ENCODE data around the gene TMEM50B.
"Not testable (repeated sequence)": the region's sequence is repeated elsewhere in the genome, so short reads cannot be mapped to it uniquely, and the experiment has no call there.

TMEM50B gene

DNA sequence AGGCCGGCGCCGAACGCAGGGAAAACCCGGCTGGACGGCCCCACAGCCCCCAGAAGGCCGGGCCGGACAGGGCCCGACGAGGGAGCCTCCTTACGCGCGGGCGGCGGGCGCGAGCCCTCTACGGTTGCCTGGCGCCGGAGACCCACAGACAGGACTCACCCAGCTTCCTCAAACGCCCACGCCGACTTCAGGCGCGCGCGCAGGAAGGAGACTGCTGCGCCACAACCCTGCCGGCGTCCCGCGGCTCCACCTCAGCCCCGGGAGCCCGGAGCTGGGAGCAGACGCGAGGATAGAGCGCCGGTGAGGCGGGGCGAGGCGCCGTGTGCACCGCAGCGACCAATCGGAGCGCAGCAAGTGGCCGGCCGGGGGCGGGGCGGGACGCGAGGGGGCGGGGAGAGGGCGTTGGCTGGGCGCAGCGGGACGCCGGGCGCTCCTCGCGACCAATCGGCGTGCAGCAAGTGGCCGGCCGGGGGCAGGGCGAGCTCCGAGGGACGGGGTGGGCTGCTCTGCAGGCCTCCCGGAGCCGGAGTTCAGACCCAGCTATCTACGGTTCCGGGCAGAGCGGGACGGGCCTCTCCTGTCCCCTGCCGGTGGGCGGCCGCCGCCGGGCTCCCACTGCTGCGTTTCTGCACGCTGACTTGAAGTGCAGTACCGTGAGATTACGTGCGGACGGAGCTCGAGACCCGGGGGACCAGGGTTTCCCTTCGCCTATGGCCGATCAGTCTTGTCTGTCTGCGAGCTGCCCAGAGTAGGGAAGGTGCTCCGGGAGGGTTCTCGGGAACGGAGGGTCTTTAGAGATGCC, at the start of gene TMEM50B:
TSS of gene TMEM50B (minus strand) at position 296 of the 802 bp plus-strand sequence. CDS start 11,089 bp downstream, outside the sequence.
- peak; percentile 84 to 97 for DNase-seq

DNA sequence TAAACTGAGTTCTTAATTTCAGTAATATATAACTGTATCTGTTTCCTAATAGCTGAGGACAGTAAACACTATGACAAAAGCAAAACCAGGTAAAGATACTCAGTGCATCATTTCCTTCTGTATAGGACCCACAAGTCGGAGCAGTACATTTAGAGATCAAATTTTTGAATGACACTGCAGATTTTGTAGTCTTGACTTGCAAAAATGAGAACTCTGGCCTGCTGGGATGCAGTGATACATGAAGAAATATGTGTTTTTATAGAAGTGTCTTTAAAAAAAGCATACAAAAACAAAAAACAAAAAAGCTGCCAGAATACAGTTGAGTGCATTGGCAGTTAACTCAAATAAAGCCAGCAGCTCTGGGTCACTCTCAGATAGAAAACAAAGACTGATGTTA, 43.2 kb upstream of the TMEM50B start:
- DNase-seq: no peak

DNA sequence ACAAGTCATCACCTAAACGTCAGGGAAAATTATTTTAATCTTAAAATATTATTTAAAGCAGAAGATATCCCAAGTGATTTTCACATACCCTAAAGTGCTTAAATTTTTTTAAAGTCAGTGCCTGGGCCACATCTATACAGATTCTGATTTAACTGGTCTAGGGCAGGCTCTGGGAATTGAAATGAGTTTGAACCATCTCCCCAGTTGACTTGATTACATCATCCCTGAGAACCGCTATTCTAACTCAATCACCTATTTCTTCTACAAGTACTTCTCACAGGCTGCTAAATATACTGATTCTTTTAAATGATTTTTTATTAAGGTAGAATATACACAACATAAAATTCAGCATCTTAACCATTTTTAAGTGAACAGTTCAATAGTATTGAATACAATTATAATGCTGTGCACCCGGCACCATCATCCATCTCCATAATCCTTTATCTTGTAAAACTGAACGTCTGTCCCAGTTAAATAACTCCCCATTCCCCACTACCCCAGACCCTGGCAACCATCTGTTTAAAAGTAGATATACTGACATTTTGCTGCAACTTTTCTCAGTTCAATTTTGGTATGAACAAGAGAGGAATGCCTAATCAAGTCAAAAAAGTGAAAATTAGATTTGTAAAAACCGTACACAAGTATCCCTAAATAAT, 42.7 kb upstream of the TMEM50B start:
- DNase-seq: no peak

DNA sequence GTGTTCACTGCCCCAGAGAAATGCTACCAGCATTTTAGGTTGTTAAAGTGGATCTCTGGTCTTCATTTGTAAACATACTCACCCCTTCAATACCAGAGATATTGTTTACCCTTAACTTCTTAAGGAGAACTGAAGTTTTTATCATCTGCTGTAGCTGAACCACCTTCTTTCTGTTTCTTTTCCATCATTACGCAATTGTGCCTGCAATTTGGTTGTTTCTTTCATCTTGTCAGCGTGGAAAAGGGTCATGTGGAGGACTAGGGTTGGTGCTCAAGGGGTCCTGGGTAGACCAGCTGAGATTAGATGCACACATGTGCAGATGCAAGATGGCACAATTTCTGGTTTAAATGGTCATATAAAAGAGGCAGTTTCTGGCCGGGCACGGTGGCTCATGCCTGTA, 39.1 kb upstream of the TMEM50B start:
- no peak for DNase-seq

DNA sequence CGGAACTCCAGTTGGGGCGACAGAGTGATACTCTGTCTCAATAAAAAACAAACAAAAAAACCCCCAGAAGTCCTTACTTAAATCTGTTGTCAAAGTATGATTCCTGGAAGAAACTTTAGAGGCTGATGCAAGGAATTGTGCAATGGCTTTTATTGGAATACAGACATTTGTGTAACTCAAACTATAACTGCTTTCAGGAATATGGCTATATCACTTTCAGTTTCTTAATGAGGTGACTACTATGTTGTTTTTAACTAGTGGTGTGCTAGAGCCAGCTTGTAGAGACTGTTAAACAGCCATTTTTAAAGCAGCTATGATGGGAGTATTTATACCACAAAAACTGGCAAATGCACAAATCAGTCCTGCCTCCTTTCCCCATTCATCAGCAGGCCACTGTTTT, 34.5 kb upstream of the TMEM50B start:
- DNase-seq: no peak

DNA sequence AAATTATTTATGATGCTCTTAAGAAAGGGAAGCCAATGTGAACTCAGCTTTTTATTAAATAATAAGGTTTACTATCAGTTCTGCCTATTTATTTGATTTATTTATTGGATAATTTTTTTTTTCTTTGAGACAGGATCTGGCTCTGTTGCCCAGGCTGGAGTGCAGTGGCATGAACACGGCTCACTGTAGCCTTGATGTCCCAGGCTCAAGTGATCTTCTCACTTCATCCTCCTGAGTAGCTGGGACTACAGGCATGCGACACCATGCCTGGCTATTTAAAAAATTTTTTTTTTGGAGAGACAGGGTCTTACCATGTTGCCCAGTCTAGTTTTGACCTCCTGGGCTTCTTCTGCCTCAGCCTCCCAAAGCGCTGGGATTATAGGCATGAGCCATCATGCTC, 32.7 kb upstream of the TMEM50B start:
- DNase-seq: no peak

DNA sequence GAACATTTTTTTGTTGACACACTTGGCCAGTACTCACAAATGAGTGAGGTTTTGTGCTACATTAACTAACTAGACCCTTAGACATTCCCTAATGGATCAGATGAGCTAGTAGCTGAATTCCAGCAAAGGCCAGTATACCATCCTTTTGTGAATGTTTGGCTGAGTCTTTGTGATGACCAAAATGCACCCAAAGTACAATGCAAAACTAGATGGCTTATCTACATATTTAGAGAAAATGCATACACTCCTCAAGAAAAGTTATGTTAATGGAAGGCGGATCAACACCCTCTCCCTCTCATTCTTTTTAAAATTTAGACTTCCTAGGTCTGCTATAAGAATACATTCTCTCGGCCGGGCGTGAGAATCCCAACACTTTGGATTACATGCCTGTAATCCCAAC, 31.9 kb upstream of the TMEM50B start:
- DNase-seq: no peak

DNA sequence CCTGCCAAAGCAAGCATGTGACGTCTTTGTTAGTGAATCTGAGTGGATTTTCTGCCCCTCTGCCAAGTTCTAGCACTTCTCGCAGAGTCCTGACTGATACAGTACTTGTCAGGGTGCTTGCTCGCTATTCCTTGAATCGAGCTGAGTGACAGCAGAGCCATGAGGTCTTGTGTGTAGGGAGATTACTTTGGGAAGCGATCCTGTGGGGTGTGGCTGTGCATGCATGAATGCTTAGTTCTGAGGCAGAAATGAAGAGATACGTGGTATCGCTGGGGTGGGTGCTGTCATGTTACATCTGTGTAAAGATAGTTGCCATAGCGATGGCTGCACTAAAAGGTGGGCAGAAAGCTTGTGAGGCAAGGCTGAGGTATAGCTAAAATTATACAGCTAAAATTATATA, 31.1 kb upstream of the TMEM50B start:
- no peak for DNase-seq

DNA sequence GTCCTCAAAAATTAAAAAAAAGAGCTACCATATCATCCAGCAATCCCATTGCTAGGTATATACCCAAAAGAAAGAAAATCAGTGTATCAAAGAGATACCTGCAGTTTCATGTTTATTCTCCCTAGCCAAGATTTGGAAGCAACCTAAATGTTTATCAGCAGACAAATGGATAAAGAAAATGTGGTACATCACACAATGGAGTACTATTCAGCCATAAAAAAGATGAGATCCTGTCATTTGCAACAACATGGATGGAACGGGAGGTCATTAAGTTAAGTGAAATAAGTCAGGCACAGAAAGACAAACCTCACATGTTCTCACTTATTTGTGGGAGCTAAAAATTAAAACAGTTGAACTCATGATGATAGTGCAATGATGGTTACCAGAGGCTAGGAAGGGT, 27.2 kb upstream of the TMEM50B start:
- not testable (repeated sequence) for DNase-seq

DNA sequence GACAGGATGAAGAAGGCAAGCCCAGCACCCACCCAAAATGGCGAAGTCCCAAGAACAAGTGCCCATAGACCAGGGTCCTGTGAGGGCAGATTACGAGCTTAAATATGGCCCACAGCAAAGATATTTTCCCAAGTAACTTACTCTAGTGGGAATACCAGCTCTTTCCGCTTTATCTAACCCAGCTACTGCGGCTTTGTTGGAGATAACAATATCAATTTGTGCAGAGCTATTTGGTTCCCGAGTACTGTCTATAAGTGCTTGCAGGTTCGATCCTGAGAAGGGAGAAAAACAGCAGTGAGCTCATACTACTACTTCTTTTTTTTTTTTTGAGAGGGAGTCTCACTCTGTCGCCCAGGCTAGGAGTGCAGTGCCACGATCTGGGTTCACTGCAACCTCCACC, 26.1 kb upstream of the TMEM50B start:
- no peak for DNase-seq

DNA sequence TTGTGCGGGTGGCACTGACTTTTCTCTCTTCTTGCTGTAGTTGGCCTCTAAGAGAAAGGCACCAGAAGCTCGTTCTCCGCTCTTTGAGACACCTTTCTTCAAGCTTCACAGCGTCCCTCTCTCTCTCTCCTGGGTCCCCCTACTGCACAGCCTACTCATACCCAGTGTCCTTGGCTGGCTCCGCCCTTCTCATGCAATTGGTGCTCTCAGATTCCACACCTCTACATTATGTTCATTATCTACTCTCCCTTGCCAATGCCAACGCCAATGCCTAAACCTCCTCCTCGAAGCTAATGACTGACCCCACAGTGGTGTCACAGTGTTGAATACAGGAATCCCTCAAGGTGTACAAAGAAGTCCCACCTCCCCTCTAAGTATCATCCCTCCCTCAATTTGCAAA, 16.6 kb upstream of the TMEM50B start:
- DNase-seq: no peak

DNA sequence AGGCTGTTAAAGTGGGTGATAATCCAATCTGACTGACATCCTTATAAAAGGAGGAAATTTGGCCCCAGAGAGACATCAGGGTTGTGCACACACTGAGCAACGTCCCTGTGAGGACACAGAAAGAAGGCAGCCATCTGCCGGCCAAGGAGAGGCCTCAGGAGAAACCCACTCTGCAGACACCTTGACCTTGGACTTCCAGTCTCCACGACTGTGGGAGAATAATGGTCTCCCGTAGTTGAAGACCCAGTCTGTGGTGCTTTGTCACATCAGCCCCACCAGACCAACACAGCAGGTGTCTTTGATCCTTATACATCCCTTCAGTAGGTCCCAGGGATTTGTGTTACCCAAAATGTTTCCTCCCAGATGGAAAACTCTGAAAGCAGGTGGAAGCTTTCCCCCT, 16.0 kb upstream of the TMEM50B start:
- DNase-seq: no peak

DNA sequence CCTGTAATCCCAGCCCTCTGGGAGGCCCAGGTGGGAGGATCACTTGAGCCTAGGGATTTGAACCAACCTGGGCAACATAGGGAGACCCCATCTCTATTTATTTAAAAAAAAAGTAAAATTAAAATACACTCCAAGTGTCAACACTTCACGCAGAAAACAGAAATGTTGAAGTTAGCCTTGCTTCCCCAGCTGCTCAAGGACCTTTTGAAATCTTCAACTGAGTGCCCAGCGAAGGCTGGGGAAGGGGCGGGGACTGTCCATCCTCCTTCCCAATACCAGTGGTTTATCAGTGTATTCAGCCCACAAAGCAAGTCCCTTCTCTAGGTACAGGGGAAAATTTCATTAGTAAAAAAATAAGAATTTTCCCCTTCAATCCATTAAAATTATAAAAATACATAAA, 14.0 kb upstream of the TMEM50B start:
- DNase-seq: no peak

DNA sequence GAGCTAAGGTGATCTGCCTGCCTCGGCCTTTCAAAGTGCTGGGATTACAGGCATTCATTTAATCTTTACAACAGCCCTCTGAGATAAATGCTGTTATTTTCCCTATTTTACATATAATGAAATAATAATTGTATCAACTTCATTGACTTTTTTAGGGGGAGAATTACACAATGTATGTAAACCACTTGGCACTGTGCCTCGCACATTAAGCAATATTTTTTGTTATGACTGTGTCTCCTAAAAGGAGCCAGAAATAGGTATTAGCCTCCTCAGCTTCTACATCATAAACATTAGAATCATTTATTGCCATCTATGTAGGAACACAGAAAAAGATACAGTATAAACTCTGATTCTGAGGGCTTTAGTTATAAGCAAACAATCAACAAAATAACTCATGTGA, 12.8 kb upstream of the TMEM50B start:
- DNase-seq: no peak

DNA sequence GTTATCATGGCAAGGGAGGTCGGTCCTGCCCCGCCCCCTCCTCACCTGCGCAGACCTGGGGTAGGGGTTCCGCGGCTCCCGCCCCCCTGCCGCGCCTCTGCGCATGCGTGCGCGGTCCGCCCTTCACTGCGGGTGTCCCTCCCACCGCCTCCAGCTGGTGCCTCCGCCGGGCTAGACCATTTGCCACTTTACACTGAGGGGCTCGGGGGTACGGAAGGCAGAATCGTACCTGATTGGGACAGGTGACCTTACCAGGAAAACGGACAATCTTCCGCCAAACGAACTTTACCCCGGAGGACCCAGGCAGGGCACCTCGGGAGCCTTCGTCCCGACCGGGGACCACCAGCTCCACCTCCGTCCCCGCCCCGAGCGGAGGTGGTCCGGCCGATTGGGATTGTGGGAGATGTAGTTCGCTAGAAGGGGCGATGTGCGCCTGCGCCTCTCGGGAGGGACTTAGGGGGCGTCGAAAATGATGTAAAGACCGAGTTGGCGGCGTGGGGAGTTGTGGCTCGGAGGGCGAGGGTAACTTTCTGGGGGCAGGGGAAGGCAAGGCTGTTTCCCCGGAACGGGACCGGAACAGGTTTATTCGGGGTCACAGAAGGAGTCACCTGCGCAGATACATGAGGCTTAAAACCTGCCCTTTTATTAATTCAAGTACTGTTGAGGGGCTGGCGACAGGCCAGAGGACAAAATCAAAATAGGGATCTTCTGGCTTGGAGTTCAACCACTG, 11.8 kb upstream of the TMEM50B start, which contains the start of gene DNAJC28:
TSS of gene DNAJC28 (minus strand) at position 344 of the 730 bp plus-strand sequence. CDS start 2,323 bp downstream, outside the sequence.
- DNase-seq: peak; percentile 96 to 98

DNA sequence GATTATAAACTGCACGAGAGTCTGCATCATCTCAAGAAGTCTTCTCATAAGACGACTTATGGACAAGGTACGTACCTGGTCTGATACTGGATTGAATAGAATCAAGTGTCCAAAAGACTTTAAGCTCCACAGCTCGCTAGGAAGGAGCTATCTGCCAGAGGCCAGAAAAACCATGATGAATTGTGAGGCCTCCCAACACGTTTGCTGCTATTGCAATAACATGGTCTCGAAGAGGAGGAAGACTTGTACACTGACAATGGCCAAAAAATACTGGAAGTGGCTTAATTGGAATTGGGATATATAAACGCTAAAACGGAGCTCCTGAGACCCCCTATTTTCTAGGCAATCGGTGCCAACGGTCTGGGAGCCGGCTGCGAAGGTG, 11.2 kb upstream of the TMEM50B start:
- DNase-seq: no peak

DNA sequence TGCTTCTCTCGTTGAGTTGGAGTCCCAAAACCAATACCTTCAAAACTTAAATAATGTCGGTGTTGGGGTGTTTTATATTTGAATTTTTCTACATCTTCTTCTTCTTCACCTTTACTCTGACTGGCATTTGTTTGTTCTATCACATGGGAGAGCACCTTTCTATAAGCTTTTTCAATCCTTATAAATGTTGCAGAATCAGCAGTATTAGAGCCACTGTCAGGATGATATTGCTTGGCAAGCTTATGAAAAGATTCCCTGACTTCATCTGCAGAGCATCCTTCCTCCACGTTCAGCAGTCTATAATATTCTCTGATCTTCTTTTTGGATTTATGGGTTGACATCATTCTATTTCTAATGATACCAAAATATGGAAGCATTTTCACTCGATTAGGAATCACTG, 9.2 kb upstream of the TMEM50B start:
- DNase-seq: no peak

DNA sequence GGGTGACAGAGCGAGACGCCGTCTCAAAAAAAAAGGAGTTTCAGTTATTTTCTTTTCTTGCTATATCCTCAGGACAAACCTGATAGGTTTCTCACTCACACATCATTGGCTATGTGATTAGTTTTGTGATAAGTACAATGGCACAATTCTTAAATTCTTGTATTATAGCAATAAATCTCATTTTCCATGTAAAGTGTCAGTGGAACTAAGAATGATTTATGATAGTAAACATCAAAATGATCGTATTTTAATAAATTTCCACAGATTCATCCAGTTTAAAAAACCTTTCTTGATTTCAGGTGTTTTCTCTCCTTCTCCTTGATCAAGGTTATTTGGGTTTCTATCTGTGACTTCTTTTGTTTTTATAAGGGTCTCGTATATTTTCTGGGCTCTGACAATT, 8.2 kb upstream of the TMEM50B start:
- DNase-seq: no peak

DNA sequence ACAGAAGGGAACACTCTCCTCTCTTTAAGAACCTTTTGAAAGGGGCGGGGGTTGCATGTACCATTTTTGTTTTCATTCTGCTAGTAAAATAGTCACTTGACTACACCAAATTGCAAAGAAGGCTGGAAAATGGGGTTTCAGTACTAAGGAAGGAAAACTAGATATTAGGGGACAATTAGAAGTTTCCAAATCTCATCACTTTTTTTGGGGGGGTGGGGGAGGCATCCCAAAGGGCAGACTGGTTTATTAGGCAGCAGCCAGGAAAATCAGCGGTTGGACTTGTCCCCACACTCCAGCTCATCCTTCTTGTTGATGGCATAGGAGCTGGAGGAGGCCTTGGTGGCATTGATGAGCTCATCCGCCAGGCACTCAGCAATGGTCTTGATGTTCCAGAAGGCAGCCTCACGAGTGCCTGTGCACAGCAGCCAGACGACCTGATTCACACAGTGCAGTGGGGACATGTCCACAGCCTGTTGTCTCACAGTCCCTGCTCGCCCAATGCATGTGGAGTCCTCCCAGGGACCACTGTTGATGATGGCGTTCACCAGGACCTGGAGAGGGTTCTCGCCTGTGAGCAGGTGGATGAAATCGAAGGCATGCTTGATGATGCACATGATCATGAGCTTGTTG, 1.7 kb upstream of the TMEM50B start:
- DNase-seq: no peak

DNA sequence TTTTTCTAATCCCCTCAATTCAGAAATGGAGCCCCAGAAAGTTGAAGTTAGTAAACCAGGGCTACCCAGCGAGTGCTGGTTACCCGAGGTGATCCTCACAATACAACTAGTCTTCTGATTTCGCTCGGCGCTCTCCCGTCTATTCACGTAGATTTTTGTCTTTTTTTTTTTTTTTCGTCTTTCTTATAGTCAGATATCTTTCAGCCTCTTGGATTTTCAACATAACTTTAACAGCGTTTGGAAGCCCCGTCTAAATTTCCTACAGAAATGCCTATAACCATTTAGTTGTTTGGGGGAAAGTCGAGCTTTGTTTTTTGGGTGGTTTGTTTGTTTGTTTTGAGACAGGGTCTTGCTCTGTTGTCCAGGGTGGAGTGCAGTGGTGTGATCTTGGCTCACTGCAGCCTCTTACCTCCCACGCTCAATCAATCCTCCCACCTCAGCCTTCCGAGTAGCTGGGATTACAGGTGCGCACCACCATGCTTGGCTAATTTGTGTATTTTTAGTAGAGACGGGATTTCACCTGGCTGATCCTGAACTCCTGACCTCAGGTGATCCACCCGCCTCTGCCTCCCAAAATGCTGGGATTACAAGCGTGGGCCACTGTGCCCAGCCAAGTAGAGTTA, 818 bp upstream of the TMEM50B start:
- no peak for DNase-seq

DNA sequence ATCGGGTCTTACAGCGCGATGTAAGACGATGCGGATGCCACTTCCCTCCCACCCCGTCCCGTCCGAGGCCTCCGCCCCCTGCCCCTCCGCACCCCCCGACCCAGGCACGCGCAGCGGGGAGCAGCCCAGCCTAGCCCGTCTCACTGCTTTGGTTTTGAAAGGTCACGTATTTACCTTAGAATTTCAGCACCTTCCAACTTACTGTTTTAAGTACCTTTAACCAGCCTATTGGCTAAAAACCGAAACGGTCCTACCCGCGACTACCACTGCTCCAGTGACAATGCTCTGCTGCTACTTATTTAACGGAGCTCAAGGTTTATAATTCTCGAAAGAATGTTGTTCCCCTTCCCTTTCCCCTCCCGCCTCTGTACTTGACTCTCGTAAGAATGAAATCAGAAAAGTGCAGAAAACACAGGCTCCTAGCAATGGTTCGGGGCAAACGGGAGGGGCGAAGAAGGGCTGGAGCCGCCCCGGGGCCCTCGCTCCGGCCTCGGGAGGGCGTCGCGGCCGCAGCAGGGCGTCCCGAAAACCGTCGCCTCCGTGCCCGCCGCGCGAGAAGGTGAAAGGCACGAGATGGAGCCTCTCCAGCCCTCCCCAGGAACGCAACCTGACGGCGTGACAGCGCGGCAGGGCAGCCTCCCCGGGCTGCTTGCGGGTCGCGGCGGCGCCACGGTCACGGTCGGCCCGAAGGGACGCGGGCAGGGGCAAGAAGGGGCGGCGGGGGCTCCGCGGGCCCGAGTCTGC, 667 bp downstream of the TMEM50B start:
- DNase-seq: no peak

DNA sequence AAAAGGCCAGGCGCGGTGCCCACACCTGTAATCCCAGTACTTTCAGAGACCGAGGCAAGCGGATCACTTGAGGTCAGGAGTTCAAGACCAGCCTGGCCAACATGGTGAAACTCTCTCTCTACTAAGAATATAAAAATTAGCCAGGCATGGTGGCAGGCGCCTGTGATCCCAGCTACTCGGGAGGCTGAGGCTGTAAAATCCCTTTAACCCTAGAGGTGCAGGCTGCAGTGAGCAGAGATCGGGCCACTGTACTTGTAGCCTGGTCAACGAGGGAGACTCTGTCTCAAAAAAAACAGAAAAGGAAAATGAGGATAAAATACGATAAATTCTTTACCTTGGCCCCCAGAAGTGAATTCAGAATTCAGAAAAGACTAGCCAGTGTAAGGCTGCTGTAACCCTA, 1.6 kb downstream of the TMEM50B start:
- no peak for DNase-seq
